Activated CD4-positive, alpha-beta T cell treated with anti-CD3 and anti-CD28 coated beads for 36 hours (primary cell): ENCODE results near the gene TKT. TPM values are rescaled to one million over a fixed set of nuclear protein-coding genes. Genes with fewer than 3 reads are reported as not detected.
"Not testable (repeated sequence)": the region's sequence is repeated elsewhere in the genome, so short reads cannot be mapped to it uniquely, and the experiment has no call there.

Experiments
- ATAC-seq: fragments of 200-7000 bp; cut with Tn5 transposase; one replicate; pipeline ENCODE4 v1.10.0; 2021; ENCODE audit warnings: mild to moderate bottlenecking, moderate library complexity
- CTCF ChIA-PET: fragments of 350-600 bp; sonication (Branson Sonifier 250); formaldehyde crosslinking; loops from one replicate; lab custom pipeline; 2021; ENCODE audit warnings: antibody characterized with exemption; lab: Charles Lee
- POLR2A ChIA-PET: fragments of 350-600 bp; sonication (Branson Sonifier 250); formaldehyde crosslinking; loops from one replicate; lab custom pipeline; 2021; ENCODE audit warnings: antibody characterized with exemption, inconsistent platforms; lab: Charles Lee
- DNase-seq: peaks from one replicate; pipeline ENCODE4 v3.0.0-alpha.2; 2020
- H3K27ac Mint-ChIP-seq: one replicate; pipeline ENCODE4 v1.8.0; 2021; ENCODE audit warnings: mixed read lengths
- H3K27me3 Mint-ChIP-seq: one replicate; pipeline ENCODE4 v1.8.0; 2021; ENCODE audit warnings: mixed read lengths
- H3K36me3 Mint-ChIP-seq: one replicate; pipeline ENCODE4 v1.8.0; 2021; ENCODE audit warnings: low read depth, mixed read lengths
- H3K4me1 Mint-ChIP-seq: one replicate; pipeline ENCODE4 v1.8.0; 2021; ENCODE audit warnings: mixed read lengths
- H3K4me3 Mint-ChIP-seq: one replicate; pipeline ENCODE4 v1.8.0; 2021; ENCODE audit warnings: mild to moderate bottlenecking, moderate library complexity, mixed read lengths
- H3K9me3 Mint-ChIP-seq: one replicate; pipeline ENCODE4 v1.8.0; 2021; ENCODE audit warnings: low read depth, mixed read lengths
- intact Hi-C, 2 experiments: fragments of 100-400 bp; cut with DNase I in 1 of 2; cut with micrococcal nuclease in 1 of 2; formaldehyde crosslinking; loops; one replicate each; pipeline versions ENCODE4 v1.14.2 to v1.15.1; 2022 to 2024; cut with DNase I, micrococcal nuclease
- total RNA-seq, 2 experiments: library from RNA; stranded (reverse); gene quantifications; one replicate each; pipeline ENCODE4 v1.2.3, GENCODE V29; 2021

TKT gene
- total RNA-seq, 2 experiments from 2014 or later: 320 to 418 TPM

DNA sequence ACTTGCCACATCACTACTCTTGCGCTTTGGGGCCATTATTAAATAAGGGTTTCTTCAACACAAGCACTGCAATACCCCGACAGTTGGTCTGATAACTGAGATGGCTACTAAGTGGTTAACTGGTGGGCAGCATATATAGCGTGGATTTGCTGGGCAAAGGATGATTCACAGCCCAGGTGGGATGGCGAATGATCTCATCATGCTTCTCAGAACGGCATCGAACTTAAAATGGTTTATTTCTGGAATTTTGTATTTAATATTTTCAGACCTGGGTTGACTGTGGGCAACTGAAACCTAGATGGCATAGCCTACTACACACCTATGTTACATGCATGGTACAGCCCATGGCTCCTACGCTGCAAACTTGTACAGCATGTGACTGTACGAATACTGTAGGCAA is 26.8 kb upstream of the TKT start:
- Mint-ChIP-seq H3K4me3 (no peak overlapping the region), H3K27me3 (no peaks in the 10 kb centered on the region), H3K36me3 (peaks cover 26% of the 10 kb centered on the region), H3K9me3 (no peaks in the 10 kb centered on the region), H3K27ac (no peak overlapping the region), H3K4me1 (peaks cover 10% of the 10 kb centered on the region)
- ATAC-seq (no peak), DNase-seq (no peak)
- intact Hi-C loops: no loop called here
- ChIA-PET POLR2A (no interaction called here), CTCF (no interaction called here)

DNA sequence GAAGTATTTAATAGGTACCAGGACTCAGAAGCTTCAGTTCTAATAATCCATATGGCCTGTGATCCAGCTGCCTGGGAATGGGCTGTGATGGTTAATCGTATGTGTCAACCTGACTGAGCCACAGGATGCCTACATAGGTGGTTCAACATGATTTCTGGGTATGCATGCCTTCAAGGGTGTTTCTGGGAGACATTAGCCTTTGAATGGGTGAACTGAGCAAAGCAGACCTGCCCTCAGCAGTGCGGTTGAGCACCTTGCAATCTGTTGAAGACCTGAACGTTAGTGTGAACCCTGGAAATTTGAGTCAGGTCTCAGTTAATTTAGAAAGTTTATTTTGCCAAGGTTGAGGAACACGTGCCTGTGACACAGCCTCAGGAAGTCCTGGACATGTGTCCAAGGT is 22.8 kb upstream of the TKT start:
- intact Hi-C loops: no loop called here
- no peak for DNase-seq
- CTCF ChIA-PET: no interaction called here
- Mint-ChIP-seq H3K27ac (no peak overlapping the region), H3K27me3 (no peaks in the 10 kb centered on the region), H3K4me1 (peaks cover 6% of the 10 kb centered on the region), H3K36me3 (peaks cover 13% of the 10 kb centered on the region), H3K9me3 (no peaks in the 10 kb centered on the region), H3K4me3 (no peak overlapping the region)
- no peak for ATAC-seq
- POLR2A ChIA-PET: no interaction called here

DNA sequence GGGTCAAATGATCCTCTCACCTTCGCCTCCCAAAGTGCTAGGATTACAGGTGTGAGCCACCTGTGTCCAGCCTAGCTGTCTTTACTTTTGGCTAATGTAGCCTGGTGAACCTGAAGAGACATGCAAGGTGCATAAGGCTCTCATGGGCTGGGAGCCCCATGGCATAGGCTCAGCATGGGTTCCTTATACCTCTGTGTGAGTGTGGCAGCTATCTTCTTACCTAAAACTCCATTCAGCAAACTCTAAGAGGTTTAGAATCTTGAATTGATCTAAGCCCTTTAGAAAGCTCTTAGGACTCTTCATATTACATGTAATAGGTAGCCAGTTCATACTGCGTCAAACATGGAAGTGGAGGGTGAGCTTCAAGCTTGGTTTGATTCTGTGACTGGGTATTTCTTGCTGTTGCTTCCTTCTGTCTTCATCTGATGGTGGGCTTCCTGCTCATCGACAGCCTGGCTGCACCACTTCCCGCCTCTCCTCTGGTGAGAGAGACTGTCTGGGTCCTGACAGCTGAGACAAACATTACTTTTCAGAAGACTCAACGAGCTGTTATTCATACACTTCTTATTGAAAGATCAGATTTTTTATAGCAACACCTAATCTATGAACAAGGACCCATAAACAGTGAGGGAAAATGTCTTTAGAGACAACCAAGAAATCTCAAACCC is 19.2 kb upstream of the TKT start:
- Mint-ChIP-seq H3K27me3 (no peaks in the 10 kb centered on the region), H3K9me3 (no peaks in the 10 kb centered on the region), H3K4me3 (no peak overlapping the region), H3K27ac (no peak overlapping the region), H3K36me3 (no peaks in the 10 kb centered on the region), H3K4me1 (peaks cover 10% of the 10 kb centered on the region)
- DNase-seq: no peak
- ChIA-PET POLR2A (no interaction called here), CTCF (interaction anchor here (0.6 to 2.1 kb wide), 5 partner anchors 12 to 430 kb away, joined by 3 to 9 read pairs (median 3); no protein-coding TSS in a partner anchor)
- intact Hi-C loops: no loop called here
- peak; percentile 44 for ATAC-seq

DNA sequence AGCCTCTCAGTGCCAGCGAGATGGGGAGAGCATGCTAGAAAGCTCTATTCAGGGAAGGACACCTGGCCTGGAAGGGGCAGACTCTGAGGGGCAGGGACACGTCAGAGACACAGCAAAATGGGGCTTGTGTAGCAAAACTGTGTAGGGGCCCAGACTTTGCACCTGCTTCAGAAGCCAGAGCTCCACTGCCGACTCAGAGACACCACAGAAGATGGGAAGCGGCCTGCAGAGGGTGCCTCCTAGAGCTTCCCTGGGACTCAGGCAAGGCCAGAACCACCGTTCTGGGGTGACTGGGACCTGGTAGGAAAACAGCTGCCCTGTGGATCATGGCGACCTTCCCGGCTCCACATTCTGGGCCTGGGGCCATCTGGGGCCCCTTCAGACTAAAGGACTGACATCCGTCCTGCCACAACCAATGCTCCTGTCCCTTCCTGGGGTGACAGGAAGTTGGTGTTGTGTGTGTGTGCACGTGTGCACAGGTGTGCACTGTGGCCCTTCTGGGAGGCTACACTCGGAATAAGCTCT is 17.4 kb upstream of the TKT start:
- ChIA-PET POLR2A (no interaction called here), CTCF (interaction anchor here (2.1 kb wide), 1 partner anchor 13 kb away, joined by 9 read pairs; no protein-coding TSS in a partner anchor)
- H3K4me1 Mint-ChIP-seq: peaks cover 10% of the 10 kb centered on the region
- H3K4me3 Mint-ChIP-seq: no peak overlapping the region
- no peaks in the 10 kb centered on the region for H3K9me3 Mint-ChIP-seq
- intact Hi-C loops: no loop called here
- no peak for ATAC-seq
- H3K27me3 Mint-ChIP-seq: no peaks in the 10 kb centered on the region
- H3K27ac Mint-ChIP-seq: no peak overlapping the region
- H3K36me3 Mint-ChIP-seq: no peaks in the 10 kb centered on the region
- DNase-seq: no peak

GRCh38 chr3:53269888-53270880 is 14.4 kb upstream of the TKT start:
- no peaks in the 10 kb centered on the region for H3K27me3 Mint-ChIP-seq
- peak; percentile 47 for DNase-seq
- H3K36me3 Mint-ChIP-seq: no peaks in the 10 kb centered on the region
- ChIA-PET CTCF (interaction anchor here (0.5 to 0.7 kb wide), 2 partner anchors 22 to 178 kb away, joined by 3 read pairs; no protein-coding TSS in a partner anchor), POLR2A (no interaction called here)
- peak overlapping the region; percentile 3 for H3K27ac Mint-ChIP-seq
- no peak overlapping the region for H3K4me3 Mint-ChIP-seq
- intact Hi-C loops: no loop called here
- peak; percentile 74 for ATAC-seq
- peaks cover 8% of the 10 kb centered on the region for H3K4me1 Mint-ChIP-seq
- no peaks in the 10 kb centered on the region for H3K9me3 Mint-ChIP-seq

GRCh38 chr3:53269193-53269592 is 13.4 kb upstream of the TKT start:
- not testable (repeated sequence) for H3K9me3 Mint-ChIP-seq

GRCh38 chr3:53267766-53268165 is 11.9 kb upstream of the TKT start:
- Mint-ChIP-seq H3K27me3 (no peaks in the 10 kb centered on the region), H3K4me3 (no peak overlapping the region), H3K4me1 (peaks cover 4% of the 10 kb centered on the region), H3K27ac (no peak overlapping the region), H3K36me3 (no peaks in the 10 kb centered on the region), H3K9me3 (no peaks in the 10 kb centered on the region)
- intact Hi-C loops: no loop called here
- no peak for DNase-seq
- POLR2A ChIA-PET: no interaction called here
- CTCF ChIA-PET: interaction anchor here (0.5 kb wide), 1 partner anchor 305 kb away, joined by 3 read pairs; no protein-coding TSS in a partner anchor
- no peak for ATAC-seq

More at GRCh38 chr3:53269193-53269592, 13.4 kb upstream of the TKT start:
- H3K4me3 Mint-ChIP-seq, DNase-seq, ATAC-seq, CTCF ChIA-PET, H3K27ac Mint-ChIP-seq, POLR2A ChIA-PET, H3K27me3 Mint-ChIP-seq, intact Hi-C loops, H3K4me1 Mint-ChIP-seq, H3K36me3 Mint-ChIP-seq: not testable (repeated sequence)

GRCh38 chr3:53264718-53265117 is 8.9 kb upstream of the TKT start:
- no peak overlapping the region for H3K27ac Mint-ChIP-seq
- no peak overlapping the region for H3K4me3 Mint-ChIP-seq
- CTCF ChIA-PET: no interaction called here
- POLR2A ChIA-PET: no interaction called here
- no peaks in the 10 kb centered on the region for H3K4me1 Mint-ChIP-seq
- no peaks in the 10 kb centered on the region for H3K9me3 Mint-ChIP-seq
- DNase-seq (no peak), ATAC-seq (no peak)
- H3K27me3 Mint-ChIP-seq: no peaks in the 10 kb centered on the region
- H3K36me3 Mint-ChIP-seq: no peaks in the 10 kb centered on the region
- intact Hi-C loops: no loop called here

- ChIA-PET CTCF (no interaction called here), POLR2A (no interaction called here)
- Mint-ChIP-seq H3K27me3 (no peaks in the 10 kb centered on the region), H3K4me1 (no peaks in the 10 kb centered on the region), H3K4me3 (no peak overlapping the region), H3K9me3 (no peaks in the 10 kb centered on the region), H3K27ac (no peak overlapping the region), H3K36me3 (no peaks in the 10 kb centered on the region)
- intact Hi-C loops: no loop called here
- ATAC-seq: no peak
- no peak for DNase-seq
These were observed 8.1 kb upstream of the TKT start for GRCh38 chr3:53263907-53264306.

- ChIA-PET CTCF (interaction anchor here (1.0 kb wide), 1 partner anchor 82 kb away, joined by 3 read pairs; no protein-coding TSS in a partner anchor), POLR2A (no interaction called here)
- no peak for ATAC-seq
- no peak for DNase-seq
- intact Hi-C loops: no loop called here
- Mint-ChIP-seq H3K27me3 (no peaks in the 10 kb centered on the region), H3K27ac (no peak overlapping the region), H3K4me3 (no peak overlapping the region), H3K36me3 (no peaks in the 10 kb centered on the region), H3K9me3 (no peaks in the 10 kb centered on the region), H3K4me1 (no peaks in the 10 kb centered on the region)
These were observed 5.9 kb upstream of the TKT start for GRCh38 chr3:53261712-53262111.

DNA sequence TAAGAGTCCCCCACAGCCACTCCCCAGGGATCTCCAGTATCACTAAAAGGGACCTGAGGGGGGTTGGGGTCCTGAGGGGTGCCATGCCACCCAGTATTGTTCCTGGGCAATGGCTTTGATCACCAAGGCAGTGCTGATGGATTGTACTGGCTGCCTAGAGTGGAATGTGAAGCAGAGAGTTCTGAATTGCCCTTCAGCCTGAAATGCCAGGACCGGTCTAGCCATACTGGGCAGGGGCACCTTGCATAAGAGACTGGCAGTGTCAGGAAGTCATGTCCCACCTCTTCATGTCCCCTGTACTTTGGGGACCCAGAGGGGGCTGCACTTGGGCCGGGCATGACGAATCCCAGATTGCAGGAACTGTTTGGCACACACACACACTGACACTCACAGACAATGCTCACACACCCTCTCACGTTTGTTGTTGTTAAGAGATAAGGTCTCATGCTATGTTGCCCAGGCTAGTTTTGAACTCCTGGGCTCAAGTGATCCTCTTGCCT is 4.5 kb upstream of the TKT start:
- intact Hi-C loops: no loop called here
- ATAC-seq (no peak), DNase-seq (no peak)
- H3K4me3 Mint-ChIP-seq: no peak overlapping the region
- no peaks in the 10 kb centered on the region for H3K27me3 Mint-ChIP-seq
- ChIA-PET POLR2A (no interaction called here), CTCF (no interaction called here)
- no peak overlapping the region for H3K27ac Mint-ChIP-seq
- H3K9me3 Mint-ChIP-seq: no peaks in the 10 kb centered on the region
- H3K36me3 Mint-ChIP-seq: no peaks in the 10 kb centered on the region
- H3K4me1 Mint-ChIP-seq: no peaks in the 10 kb centered on the region
